Type B pancreatic cell (in vitro differentiated cells): ENCODE measurements around the gene CYP4F8. TPM values are rescaled to one million over a fixed set of nuclear protein-coding genes. Genes with fewer than 3 reads are reported as not detected.

Source experiments
- DNase-seq: peaks from one replicate; pipeline ENCODE4 v3.0.0; 2021; ENCODE audit warnings: mixed read lengths; ENCODE audit not compliant: unreplicated experiment; ENCODE audit errors: extremely low spot score
- H3K27ac Mint-ChIP-seq: 2 replicates; pipeline ENCODE4 v1.8.0; 2021; ENCODE audit warnings: mild to moderate bottlenecking, mixed read lengths
- H3K27me3 Mint-ChIP-seq: 2 replicates; pipeline ENCODE4 v1.8.0; 2021; ENCODE audit warnings: mixed read lengths
- H3K36me3 Mint-ChIP-seq: 2 replicates; pipeline ENCODE4 v1.8.0; 2021; ENCODE audit warnings: mixed read lengths
- H3K4me1 Mint-ChIP-seq: one replicate; pipeline ENCODE4 v1.8.0; 2021; ENCODE audit warnings: mixed read lengths; ENCODE audit not compliant: unreplicated experiment
- H3K4me3 Mint-ChIP-seq: 2 replicates; pipeline ENCODE4 v1.8.0; 2021; ENCODE audit warnings: mild to moderate bottlenecking, mixed read lengths
- H3K9me3 Mint-ChIP-seq: 2 replicates; pipeline ENCODE4 v1.8.0; 2021; ENCODE audit warnings: mixed read lengths
- CTCF ChIP-seq: fragments of 200-600 bp; sonication (generic); conservative IDR thresholded peaks from 2 replicates; pipeline ENCODE4 v1.5.0; 2021; ENCODE audit warnings: antibody characterized with exemption, mild to moderate bottlenecking
- total RNA-seq: library from RNA; stranded (reverse); gene quantifications from 2 replicates; pipeline ENCODE4 v1.2.1, GENCODE V29; 2021; ENCODE audit warnings: low replicate concordance

The CYP4F8 gene
- total RNA-seq, 1 donor from 2014 or later, result not detected

GRCh38 chr19:15583346-15583745 is 31.7 kb upstream of the CYP4F8 start:
- Mint-ChIP-seq H3K4me3 (no peak overlapping the region), H3K27ac (no peak overlapping the region), H3K9me3 (peaks cover 5% of the 10 kb centered on the region), H3K4me1 (no peaks in the 10 kb centered on the region), H3K36me3 (no peaks in the 10 kb centered on the region), H3K27me3 (no peaks in the 10 kb centered on the region)
- no peak for TF ChIP-seq CTCF
- DNase-seq, result peak; percentile 13

- Mint-ChIP-seq H3K27me3 (no peaks in the 10 kb centered on the region), H3K9me3 (peaks cover 5% of the 10 kb centered on the region), H3K27ac (no peak overlapping the region), H3K36me3 (no peaks in the 10 kb centered on the region), H3K4me3 (no peak overlapping the region), H3K4me1 (no peaks in the 10 kb centered on the region)
- no peak for DNase-seq
- no peak for TF ChIP-seq CTCF
Measured at GRCh38 chr19:15584095-15584494, 30.9 kb upstream of the CYP4F8 start.

- Mint-ChIP-seq H3K27ac (no peak overlapping the region), H3K4me1 (no peaks in the 10 kb centered on the region), H3K36me3 (no peaks in the 10 kb centered on the region), H3K4me3 (no peak overlapping the region), H3K9me3 (peaks cover 5% of the 10 kb centered on the region), H3K27me3 (no peaks in the 10 kb centered on the region)
- no peak for DNase-seq
- peak; percentile 75 for TF ChIP-seq CTCF
Measured at GRCh38 chr19:15584541-15585115, 30.4 kb upstream of the CYP4F8 start.

- no peak for TF ChIP-seq CTCF
- Mint-ChIP-seq H3K27ac (no peak overlapping the region), H3K27me3 (no peaks in the 10 kb centered on the region), H3K9me3 (peaks cover 11% of the 10 kb centered on the region), H3K36me3 (no peaks in the 10 kb centered on the region), H3K4me3 (no peak overlapping the region), H3K4me1 (no peaks in the 10 kb centered on the region)
- DNase-seq, result no peak
Measured at GRCh38 chr19:15587663-15588062, 27.4 kb upstream of the CYP4F8 start.

GRCh38 chr19:15588265-15588664 is 26.8 kb upstream of the CYP4F8 start:
- H3K4me1 Mint-ChIP-seq, result no peaks in the 10 kb centered on the region
- TF ChIP-seq CTCF, result no peak
- no peak for DNase-seq
- no peaks in the 10 kb centered on the region for H3K36me3 Mint-ChIP-seq
- H3K9me3 Mint-ChIP-seq, result peaks cover 11% of the 10 kb centered on the region
- no peak overlapping the region for H3K27ac Mint-ChIP-seq
- H3K4me3 Mint-ChIP-seq, result no peak overlapping the region
- no peaks in the 10 kb centered on the region for H3K27me3 Mint-ChIP-seq
